ENCODE measurements around the gene CIT.

- TF ChIP-seq, protein P1, sequence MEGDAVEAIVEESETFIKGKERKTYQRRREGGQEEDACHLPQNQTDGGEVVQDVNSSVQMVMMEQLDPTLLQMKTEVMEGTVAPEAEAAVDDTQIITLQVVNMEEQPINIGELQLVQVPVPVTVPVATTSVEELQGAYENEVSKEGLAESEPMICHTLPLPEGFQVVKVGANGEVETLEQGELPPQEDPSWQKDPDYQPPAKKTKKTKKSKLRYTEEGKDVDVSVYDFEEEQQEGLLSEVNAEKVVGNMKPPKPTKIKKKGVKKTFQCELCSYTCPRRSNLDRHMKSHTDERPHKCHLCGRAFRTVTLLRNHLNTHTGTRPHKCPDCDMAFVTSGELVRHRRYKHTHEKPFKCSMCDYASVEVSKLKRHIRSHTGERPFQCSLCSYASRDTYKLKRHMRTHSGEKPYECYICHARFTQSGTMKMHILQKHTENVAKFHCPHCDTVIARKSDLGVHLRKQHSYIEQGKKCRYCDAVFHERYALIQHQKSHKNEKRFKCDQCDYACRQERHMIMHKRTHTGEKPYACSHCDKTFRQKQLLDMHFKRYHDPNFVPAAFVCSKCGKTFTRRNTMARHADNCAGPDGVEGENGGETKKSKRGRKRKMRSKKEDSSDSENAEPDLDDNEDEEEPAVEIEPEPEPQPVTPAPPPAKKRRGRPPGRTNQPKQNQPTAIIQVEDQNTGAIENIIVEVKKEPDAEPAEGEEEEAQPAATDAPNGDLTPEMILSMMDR (IDR thresholded peaks at IDR 0.05), result no peak
- TF ChIP-seq EZH2 (IDR thresholded peaks at IDR 0.05) (no peak), EZH2phosphoT487 (IDR thresholded peaks at IDR 0.05) (no peak)
These were observed 180.2 kb downstream of the CIT start for GRCh38 chr12:119696943-119697342.

Measured in neural progenitor cell (in vitro differentiated cells).